Measurements from ENCODE around the gene SMAD5.

DNA sequence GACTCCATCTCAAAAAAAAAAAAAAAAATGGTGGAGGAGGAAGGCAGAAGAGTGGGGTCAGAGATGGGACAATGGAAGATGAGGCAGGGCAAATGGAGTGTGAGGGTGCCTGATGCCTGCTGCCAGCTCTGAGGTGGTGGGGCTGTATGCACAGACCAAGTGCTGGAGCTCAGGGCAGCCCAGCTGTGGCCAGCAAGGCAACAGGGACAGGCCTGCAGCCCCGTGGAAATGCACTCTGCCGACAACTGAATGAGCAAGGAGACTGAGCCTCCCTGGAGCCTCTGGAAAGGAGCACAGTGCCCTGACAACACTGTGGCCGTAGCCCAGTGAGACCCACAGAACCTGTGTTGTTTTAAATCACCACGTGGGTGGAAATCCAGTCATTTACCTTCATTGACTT lies 83.2 kb downstream of the SMAD5 start:
- TF ChIP-seq, protein P1, sequence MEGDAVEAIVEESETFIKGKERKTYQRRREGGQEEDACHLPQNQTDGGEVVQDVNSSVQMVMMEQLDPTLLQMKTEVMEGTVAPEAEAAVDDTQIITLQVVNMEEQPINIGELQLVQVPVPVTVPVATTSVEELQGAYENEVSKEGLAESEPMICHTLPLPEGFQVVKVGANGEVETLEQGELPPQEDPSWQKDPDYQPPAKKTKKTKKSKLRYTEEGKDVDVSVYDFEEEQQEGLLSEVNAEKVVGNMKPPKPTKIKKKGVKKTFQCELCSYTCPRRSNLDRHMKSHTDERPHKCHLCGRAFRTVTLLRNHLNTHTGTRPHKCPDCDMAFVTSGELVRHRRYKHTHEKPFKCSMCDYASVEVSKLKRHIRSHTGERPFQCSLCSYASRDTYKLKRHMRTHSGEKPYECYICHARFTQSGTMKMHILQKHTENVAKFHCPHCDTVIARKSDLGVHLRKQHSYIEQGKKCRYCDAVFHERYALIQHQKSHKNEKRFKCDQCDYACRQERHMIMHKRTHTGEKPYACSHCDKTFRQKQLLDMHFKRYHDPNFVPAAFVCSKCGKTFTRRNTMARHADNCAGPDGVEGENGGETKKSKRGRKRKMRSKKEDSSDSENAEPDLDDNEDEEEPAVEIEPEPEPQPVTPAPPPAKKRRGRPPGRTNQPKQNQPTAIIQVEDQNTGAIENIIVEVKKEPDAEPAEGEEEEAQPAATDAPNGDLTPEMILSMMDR (IDR thresholded peaks at IDR 0.05): no peak
- no peak for TF ChIP-seq POLR2A (IDR thresholded peaks at IDR 0.05)
